Erythroblast (primary cell): ENCODE measurements around the gene TAS2R60.

Source experiments
- GATA1 ChIP-seq: IDR thresholded peaks from 2 replicates; pipeline ENCODE4 v1.6.1; 2011; ENCODE audit warnings: low read depth, mild to moderate bottlenecking, control low read depth, low read length, moderate library complexity
- POLR2A ChIP-seq: IDR thresholded peaks from 2 replicates; pipeline ENCODE4 v1.6.1; 2011; ENCODE audit warnings: mild to moderate bottlenecking, low read length

- TF ChIP-seq POLR2A, result no peak
- TF ChIP-seq GATA1, result no peak
Measured at GRCh38 chr7:143397710-143398530, 45.3 kb upstream of the TAS2R60 start.
